Activated CD8-positive, alpha-beta memory T cell treated with anti-CD3 and anti-CD28 coated beads for 48 hours (primary cell): ENCODE measurements around the gene PIP4K2B.

Source experiments
- DNase-seq, 3 experiments: peaks; one replicate each; pipeline ENCODE4 v3.0.0-alpha.2; 2020; ENCODE audit warnings: low read depth in 2 of 3, low spot score in 2 of 3

The PIP4K2B gene

GRCh38 chr17:38746004-38746848, 53.1 kb downstream of the PIP4K2B start:
- no peak for DNase-seq

DNA sequence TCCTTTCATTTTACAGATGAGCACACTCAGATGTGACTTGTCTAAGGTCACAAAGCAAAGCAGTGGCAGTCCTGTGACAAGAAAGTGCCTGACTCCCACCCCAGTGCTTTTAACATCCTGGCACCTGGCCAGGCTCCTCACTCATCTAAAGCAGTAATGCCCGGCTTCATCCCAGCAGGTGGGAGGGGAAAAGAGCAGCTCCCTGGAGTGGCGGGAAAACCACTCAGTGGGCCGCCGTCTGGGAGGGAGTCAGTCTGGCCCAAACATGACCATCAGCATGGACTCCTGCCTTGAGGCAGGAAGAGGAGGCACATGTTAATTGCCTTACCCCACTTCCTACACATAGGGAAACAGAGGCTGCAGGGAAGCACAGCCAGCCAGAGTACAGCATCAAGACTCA, 53.8 kb downstream of the PIP4K2B start:
- no peak for DNase-seq

- DNase-seq = no peak
These were observed 55.7 kb downstream of the PIP4K2B start for GRCh38 chr17:38743556-38744171.

DNA sequence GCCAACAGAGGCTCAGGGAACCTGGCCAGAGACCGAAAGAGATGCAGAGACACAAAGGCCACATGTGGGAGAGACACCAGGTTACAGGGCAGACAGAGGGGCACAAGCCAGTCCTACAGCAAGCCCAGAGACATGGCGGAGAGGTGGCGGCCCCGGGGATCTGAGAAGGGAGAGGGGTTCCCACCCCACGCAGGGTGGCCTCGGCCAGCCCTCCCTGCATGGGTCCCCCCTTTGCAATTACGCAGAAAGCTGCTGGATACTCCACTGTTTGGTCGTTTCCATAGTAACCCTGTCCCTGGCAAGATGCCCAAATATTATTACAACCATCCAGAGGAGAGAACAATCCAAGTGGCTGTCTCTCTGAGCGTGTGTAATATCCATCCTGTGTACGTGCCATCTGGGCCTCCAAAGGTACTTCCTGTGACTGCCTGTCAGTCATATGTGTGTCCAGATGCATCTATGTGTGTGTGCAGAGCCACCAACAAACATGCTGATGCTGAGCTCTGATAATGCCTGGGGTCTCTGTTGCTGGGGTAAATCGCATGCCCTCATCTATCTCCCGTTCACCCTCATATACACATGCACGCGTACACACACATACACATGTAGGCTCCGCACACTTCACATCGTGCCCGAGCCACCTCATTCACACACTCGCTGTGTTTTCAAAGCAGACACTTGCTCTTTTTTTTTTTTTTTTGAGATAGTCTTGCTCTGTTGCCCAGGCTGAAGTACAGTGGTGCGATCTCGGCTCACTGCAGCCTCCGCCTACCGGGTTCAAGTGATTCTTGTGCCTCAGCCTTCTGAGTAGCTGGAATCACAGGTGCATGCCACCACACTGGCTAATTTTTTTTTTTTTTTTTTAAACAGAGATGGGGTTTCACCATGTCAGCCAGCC, 56.7 kb downstream of the PIP4K2B start:
- no peak for DNase-seq

DNA sequence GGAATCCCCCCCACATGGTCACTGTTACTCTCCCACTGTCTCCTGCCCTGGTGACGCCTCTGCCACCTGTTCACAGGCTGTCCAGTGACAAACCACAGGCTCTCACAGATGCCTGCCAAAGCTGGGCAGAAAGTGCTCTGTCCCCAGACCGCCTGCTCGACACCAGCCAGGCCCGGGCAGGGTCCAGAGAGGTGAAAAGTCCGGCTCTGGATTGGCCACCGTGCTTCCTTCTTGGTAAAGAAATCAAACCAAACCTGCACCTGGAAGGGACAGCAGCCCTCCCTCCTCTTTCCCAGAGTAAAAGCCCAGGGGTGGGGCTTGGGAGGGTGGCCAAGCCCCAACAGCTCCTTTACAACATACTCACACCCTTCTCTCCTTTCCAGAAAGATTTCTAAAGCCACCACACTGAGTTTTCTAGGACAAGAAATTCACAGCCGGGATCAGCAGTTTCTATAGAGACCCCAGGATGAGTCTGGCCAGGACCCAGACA, 57.4 kb downstream of the PIP4K2B start:
- no peak for DNase-seq

- no peak for DNase-seq
These were observed 57.9 kb downstream of the PIP4K2B start for GRCh38 chr17:38741461-38741860.

DNA sequence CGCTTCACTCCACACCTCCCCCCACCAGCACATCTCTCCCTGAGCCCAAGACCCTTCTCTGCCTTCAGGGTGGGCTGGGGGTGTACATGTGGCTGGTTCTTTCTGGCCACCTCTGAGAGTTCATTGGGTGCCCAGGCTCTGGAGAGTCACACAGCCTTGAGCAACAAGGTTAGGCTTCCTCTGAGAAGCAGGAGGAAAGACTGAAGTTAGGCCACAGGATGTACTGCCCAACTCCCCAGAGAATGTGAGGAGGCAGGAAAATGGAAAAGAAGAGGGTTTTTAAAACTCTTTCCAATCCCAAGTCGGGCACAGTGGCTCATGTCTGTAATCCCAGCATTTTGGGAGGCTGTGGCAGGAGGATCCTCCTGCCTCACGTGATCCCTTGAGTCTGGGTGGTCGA, 58.5 kb downstream of the PIP4K2B start:
- no peak for DNase-seq

DNA sequence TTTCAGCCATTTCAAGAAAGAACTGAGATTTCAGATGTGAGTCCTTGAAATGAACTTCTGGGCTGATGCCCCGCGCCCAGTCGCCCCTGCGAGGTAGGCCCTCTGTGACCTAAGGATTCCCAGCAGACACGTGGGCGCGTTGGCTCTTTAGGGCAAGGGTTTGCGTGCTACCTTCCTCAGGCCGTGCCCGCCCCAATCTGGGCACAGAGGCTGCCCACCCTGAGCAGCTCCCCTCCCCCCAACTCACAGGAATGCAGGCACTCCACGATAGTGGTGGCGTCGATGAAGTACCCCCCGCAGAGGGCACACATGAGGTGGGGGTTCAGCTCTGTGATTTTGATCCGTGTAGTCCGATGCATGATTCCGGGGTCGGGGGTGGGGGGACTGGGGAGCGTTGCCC, 59.3 kb downstream of the PIP4K2B start:
- no peak for DNase-seq

- no peak for DNase-seq
These were observed 60.1 kb downstream of the PIP4K2B start for GRCh38 chr17:38739305-38739704.

DNA sequence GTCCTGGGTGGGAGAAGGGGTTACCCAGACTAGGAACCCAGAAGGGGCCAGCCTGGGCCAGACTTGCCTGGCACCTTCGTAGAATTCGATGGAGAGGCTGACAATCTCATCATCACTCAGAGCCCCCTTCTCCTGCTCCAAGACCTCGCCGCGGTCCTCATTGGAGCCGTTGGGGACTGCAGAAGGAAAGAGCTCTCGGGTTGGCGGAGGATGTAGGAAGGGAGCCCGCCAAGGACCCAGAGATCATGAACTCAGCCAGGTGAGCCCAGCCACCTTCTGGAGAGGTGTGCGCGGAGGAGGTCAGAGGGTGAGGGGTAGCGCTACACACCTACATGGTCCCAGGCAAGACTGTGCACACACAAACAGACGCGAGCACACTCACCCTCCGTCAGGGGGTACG, 60.7 kb downstream of the PIP4K2B start:
- DNase-seq = no peak

GRCh38 chr17:38738007-38738662, 61.2 kb downstream of the PIP4K2B start:
- DNase-seq = no peak

- peak; percentile 46 to 92 (median 83) for DNase-seq
These were observed 64.0 kb downstream of the PIP4K2B start for GRCh38 chr17:38735161-38735997.

- no peak for DNase-seq
These were observed 65.1 kb downstream of the PIP4K2B start for GRCh38 chr17:38733982-38734973.

- no peak for DNase-seq
These were observed 65.9 kb downstream of the PIP4K2B start for GRCh38 chr17:38733282-38733981.

GRCh38 chr17:38732376-38733281, 66.7 kb downstream of the PIP4K2B start:
- no peak for DNase-seq

DNA sequence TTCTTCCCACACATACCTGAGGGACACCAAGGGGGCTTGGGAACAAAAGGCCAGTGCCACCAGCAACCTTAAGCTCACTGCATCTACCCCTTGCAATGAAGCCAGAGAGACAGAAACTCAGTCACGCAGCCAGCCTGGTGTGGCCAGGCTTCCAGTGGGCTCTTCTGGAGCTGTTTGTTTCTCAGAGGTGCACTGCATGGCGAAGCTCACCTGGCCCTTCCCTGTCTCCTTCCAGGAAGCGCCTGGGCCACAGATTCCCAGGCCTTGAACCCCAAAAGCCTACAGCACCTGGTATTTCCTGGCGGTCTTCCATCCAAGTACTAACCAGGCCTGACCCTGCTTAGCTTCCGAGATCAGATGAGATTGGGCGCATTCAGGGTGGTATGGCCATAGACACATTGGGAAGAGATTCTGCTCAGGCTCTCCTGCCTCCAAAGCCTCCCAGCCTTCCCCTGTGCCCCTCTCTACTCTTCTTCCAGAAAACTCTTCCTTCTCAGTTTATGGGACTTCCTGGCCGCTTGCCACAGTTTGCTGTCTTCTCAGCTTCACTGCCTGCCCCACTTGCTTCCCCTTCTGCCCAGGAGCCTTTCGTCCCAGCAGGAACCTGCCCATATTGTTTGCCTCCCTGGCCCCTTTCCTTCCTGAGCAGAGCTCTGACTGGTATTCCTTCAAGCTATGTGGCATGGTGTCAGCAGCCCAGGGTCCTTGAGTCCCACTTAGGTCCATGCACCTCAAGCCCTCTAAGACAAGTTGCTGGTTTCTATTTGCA, 67.6 kb downstream of the PIP4K2B start:
- no peak for DNase-seq
